Activated T-cell treated with anti-CD3 and anti-CD28 coated beads, Interleukin-2, amount 50 U/mL, for 1 hour (primary cell): ENCODE results near the gene TMEM45A.
"Not testable (repeated sequence)": the region's sequence is repeated elsewhere in the genome, so short reads cannot be mapped to it uniquely, and the experiment has no call there.

Experiments used
- DNase-seq: peaks from one replicate; pipeline ENCODE4 v3.0.0-alpha.2; 2020

TMEM45A gene

GRCh38 chr3:100578646-100579045 is 86.2 kb downstream of the TMEM45A start:
- no peak for DNase-seq

- DNase-seq = no peak
Observed at GRCh38 chr3:100580147-100580546, 87.7 kb downstream of the TMEM45A start.

- no peak for DNase-seq
Observed at GRCh38 chr3:100581650-100582049, 89.2 kb downstream of the TMEM45A start.

GRCh38 chr3:100582157-100582556 is 89.7 kb downstream of the TMEM45A start:
- DNase-seq = not testable (repeated sequence)

- no peak for DNase-seq
Observed at GRCh38 chr3:100584101-100584660, 91.8 kb downstream of the TMEM45A start.

GRCh38 chr3:100586832-100587231 is 94.4 kb downstream of the TMEM45A start:
- no peak for DNase-seq

- no peak for DNase-seq
Observed at GRCh38 chr3:100588251-100588650, 95.8 kb downstream of the TMEM45A start.

GRCh38 chr3:100590114-100590839 is 97.9 kb downstream of the TMEM45A start:
- peak; percentile 21 for DNase-seq

- no peak for DNase-seq
Observed at GRCh38 chr3:100590840-100591147, 98.4 kb downstream of the TMEM45A start.

- no peak for DNase-seq
Observed at GRCh38 chr3:100591411-100591810, 99.0 kb downstream of the TMEM45A start.

GRCh38 chr3:100600181-100601042 is 108.0 kb downstream of the TMEM45A start:
- no peak for DNase-seq

- DNase-seq = no peak
Observed at GRCh38 chr3:100602506-100603444, 110.4 kb downstream of the TMEM45A start.

GRCh38 chr3:100603469-100603868 is 111.0 kb downstream of the TMEM45A start:
- no peak for DNase-seq

GRCh38 chr3:100605358-100605757 is 112.9 kb downstream of the TMEM45A start:
- no peak for DNase-seq

- no peak for DNase-seq
Observed at GRCh38 chr3:100606894-100607512, 114.6 kb downstream of the TMEM45A start.

- DNase-seq = no peak
Observed at GRCh38 chr3:100609305-100609704, 116.9 kb downstream of the TMEM45A start, which contains the start of gene ADGRG7. ADGRG7 (plus strand) TSS chr3:100609601; CDS start chr3:100609857, 256 bp downstream.

- no peak for DNase-seq
Observed at GRCh38 chr3:100609963-100610362, 117.5 kb downstream of the TMEM45A start.

GRCh38 chr3:100611221-100611620 is 118.8 kb downstream of the TMEM45A start:
- DNase-seq = no peak

GRCh38 chr3:100613721-100614390 is 121.4 kb downstream of the TMEM45A start:
- DNase-seq = no peak

GRCh38 chr3:100614941-100615340 is 122.5 kb downstream of the TMEM45A start:
- no peak for DNase-seq

GRCh38 chr3:100615684-100616083 is 123.3 kb downstream of the TMEM45A start:
- DNase-seq = no peak

GRCh38 chr3:100621251-100621650 is 128.8 kb downstream of the TMEM45A start:
- DNase-seq = no peak
